GM18526 (cell line): ENCODE results near the gene CTSW.

Experiments used
- POLR2A ChIP-seq: IDR thresholded peaks from 3 replicates; pipeline ENCODE4 v1.6.1; 2011; ENCODE audit not compliant: insufficient read length; ENCODE audit errors: extremely low read depth

The CTSW gene

DNA sequence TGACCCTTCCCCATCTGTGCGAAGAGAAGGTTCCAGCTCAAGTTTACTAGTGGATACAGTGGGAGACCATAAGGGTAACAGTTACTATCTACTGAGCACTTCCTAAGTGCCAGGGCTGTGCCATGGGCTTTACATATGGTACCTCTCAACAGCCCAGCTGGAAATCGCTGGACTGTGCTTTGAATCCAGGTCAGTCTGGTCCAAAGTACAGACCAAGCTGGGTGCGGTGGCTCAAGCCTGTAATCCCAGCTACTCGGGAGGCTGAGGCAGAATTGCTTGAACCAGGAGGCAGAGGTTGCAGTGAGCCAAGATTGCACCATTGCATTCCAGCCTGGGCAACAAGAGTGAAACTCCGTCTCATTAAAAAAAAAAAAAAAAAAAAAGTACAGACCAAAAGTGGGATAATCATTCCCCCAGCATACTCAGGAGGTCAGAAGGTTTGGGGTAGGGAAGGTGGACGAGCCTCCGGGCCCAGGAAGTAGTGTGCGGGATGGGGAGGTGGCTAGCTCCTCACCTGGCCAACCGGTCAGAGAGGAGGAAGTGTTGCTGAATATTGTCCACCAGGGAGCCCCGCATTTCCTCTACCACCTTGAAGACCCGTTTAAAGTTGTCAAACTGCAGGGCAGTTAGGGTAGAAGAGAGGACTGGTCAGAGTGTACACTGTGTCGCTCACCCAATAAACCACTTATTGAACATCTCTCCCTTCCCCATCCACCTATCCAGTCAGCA lies 6.3 kb downstream of the CTSW start:
- TF ChIP-seq POLR2A = no peak

DNA sequence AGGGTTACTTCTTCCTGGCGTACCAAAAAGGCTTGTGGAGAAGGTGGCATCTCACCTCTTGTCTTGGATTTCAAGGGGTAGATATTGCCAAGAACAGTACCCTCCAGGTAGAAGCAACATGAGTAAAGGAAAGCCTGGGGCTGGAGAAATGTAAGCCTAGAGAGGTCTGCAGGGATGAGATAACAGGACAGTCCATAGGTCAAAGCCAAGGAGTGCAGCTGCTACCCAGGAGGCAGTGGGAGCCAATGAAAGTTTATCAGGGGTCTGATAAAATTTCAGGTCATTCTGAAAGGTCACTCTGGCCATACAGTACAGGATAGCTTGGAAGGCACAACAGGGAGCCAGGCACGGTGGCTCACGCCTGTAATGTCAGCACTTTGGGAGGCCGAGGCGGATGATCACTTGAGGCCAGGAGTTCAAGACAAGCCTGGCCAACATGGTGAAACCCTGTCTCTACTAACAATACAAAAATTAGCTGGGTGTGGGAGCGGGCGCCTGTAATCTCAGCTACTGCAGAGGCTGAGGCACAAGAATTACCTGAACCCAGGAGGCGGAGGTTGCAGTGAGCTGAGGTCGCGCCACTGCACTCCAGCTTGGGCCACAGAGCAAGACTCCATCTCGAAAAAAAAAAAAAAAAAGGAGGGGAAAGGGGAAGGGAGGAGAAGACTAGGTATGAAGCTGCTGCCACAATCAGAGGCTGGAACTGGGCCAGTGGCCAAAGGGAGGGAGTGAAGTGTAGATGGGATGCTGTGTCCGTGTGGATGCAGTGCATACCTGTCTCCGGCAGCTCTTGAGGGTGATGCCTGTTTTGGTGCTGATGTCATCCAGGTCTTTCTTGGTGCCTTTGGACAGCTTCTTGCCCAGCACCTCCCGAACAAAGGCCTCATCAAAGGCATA lies 7.4 kb downstream of the CTSW start:
- TF ChIP-seq POLR2A = no peak

DNA sequence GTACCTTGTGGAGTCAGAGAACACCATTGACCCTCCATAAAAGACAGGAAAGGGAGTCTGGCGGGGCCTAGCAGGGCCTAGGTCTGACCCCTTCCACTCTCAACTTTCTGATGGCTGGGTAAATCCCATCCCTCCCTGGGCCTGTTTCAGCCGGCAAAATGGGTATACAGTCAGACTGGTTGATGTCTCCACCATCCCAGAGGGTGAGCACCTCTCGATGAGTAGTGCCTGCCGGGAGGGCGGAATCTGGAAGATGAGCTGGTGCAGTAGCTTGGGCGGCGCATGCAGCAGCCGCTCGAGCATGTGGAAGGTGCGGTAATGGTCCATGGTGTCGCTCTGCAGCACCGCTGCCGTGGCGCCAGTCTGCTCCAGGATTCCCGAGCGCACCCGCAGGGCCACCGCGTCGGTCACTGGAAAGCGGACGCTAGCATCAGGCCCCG lies 8.1 kb downstream of the CTSW start:
- TF ChIP-seq POLR2A = no peak

DNA sequence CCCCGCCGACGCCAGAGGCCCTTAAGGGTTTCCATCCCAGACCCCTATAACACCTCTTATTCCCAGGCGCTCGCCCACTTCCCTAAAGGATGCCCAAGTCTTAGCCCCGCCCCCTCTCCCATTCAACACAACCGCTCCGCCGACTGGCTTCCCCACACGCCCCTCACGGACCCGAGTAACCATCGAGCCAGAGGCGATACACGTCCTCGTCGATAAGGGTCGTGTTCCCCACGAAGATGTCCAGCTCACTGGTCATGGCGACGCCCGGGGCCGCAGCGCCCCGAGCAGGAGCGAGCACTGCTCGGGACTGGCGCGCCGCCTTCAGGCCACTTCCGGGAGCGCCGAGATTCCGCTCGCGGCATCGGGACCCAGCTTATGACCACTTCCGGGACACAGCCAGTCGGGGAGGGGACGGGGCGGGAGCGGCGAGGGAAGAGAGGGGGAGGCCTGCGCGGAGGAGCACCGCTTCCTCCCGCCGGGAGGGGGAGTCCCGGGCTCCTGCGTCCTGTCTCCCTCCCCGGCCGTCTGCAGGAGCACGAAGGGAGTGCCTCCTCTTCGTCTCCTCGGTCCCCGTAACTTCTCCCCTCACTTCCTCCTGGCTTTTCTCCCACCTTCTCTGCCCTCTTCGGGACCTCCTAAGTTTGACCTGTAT lies 8.7 kb downstream of the CTSW start, which contains the start of gene FIBP:
TSS of gene FIBP (minus strand) at position 309 of the 652 bp plus-strand sequence. CDS start at position 256, 53 bp downstream.
- peak; percentile 93 for TF ChIP-seq POLR2A

DNA sequence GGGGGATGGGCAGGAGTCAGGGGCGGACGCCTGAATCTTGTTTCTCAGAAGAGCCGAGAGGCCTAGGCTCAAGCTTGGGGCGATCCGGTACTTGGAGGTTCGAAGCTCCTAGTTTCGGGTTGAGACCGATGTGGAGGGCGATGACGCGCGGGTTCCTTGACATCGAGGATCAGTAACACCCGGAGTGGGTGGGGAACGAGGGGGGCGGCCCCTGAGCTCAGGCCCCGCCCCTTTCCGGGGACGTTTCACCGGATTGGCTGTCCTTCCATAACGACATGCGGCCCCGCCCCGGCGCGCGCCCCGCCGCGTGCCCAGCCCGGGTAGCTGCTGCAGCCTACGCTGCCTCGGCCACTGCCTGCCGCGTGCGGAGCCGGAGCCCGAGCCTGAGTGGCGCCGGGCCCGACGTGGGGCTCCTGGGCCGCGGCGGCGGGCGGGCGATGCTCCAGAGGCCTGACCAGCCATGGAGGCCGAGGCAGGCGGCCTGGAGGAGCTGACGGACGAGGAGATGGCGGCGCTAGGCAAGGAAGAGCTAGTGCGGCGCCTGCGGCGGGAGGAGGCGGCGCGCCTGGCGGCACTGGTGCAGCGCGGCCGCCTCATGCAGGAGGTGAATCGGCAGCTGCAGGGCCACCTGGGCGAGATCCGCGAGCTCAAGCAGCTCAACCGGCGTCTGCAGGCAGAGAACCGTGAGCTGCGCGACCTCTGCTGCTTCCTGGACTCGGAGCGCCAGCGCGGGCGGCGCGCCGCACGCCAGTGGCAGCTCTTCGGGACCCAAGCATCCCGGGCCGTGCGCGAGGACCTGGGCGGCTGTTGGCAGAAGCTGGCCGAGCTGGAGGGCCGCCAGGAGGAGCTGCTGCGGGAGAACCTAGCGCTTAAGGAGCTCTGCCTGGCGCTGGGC lies 10.9 kb downstream of the CTSW start, which contains the start of gene CCDC85B:
TSS of gene CCDC85B (plus strand) at position 350 of the 895 bp plus-strand sequence. CDS start at position 461, 111 bp downstream.
- TF ChIP-seq POLR2A = peak; percentile 99

DNA sequence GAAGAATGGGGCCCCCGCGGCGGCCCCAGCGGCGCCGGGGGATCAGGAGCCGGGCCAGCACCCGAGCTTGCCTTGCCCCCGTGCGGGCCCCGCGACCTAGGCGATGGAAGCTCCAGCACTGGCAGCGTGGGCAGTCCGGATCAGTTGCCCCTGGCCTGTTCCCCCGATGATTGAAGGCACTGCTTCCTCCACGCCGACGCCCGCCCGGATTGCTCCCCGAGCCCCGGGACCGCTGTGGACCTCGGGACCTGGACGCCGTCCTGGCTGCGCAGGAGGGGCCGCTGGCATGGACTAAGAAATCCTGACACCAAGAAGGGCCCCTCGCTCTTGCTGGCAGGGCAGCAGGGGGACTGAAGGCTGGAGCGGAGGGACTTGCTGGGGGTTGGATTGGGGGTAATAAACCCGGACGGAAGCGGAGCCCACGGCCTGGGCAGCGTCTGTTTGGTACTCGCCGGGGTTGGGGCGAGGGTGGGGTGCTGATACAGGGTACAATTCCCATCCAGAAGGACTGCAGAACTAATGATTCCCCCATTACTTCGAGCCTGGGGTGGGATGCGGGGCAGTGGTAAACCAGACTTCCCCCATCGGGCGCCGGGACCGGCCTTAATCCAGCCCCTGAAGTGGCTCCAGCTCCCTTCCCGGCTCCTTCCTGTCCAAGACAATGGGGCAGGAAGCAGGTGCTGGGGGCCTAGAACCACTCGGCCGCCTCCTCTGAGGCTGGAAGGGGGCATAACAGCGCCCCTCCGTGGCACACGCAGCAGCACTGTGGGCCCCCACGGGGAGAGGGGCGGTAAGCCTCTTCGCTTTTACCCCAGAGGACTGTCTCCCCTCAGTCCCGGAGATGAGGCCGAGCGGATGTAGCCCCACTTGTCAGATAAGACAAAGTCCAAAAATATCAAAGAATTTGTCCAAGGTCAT lies 11.8 kb downstream of the CTSW start:
- no peak for TF ChIP-seq POLR2A

DNA sequence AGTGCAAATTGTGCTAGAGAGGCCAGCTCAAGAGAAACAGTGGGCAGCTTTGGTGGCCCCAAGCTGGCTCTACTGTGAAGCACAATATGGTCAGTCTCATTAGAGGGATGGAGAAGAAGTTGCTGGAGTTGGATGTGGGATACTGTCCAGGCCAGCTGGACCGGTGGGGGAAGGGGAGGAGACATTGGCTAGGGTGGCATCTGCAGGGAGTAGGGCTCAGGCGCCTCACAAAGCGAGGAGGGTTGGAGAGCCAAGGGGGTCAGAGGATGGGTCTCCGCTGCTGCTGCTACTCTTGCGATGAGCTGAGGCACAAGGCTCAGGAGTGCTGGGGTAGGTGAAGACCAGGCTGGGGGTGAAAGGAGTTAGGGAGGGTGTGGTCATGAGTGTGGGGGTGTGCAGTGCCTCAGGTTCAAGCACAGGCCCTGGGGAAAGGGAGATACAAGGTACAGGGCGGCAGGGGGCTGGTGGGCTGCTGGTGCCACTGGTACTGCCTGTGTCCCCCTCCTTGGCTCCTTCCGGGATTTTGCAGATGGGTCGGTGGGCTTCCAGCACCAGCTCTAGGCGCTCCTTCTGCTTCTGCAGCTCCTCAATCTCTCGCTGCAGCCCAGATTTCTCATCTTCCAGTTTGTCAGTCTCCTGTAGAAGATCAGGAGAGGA lies 13.2 kb downstream of the CTSW start:
- TF ChIP-seq POLR2A = peak; percentile 2

DNA sequence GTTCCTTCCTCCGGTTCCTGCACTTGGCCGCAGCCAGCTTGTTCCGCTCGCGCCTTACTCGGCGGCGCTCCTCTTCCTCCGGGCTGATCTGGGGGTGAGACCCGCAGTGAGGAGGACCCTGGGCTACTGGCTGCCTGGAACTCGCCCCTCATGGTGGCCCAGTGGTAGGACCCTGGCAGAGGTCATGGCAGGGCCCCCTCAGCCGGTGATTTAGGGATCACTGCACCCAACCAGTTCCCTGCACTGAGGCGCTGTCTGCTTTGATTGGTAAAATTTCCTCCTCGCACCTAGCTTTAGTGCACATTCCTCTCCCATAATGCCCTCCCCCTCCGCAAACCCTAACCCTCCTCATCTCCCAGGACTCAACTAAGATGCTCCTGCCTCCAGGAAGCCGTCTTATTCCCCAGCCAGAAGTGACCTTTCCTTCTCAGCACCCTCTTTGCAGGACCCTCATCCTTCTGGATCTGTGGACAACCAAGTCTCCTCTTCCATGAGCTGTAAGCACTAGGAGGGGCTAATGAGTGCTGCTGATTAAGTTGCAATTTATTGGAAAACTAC lies 14.5 kb downstream of the CTSW start:
- peak; percentile 57 for TF ChIP-seq POLR2A

DNA sequence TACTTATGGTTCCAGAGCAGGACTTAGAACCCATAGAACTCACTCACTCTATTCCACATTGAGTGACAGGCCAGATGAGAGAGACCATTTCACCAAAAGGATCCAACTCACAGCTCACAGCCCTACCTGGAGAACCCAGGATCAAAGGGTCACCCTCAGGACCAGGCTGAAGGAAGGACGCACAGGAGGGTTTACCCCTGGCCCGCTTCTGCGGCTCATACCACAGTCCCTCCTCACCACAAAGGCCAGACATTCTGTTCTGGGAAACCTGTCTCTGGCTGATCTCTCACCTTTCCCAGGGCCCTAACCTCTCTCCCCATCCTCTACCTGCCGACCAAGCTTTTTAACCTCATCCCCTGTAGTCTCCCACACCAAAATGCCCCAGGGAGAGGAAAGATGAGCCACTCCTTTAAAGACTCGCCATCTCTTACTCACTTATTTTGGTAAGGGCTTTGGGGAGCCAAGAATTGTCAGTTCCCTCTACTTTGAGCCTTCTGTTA lies 15.9 kb downstream of the CTSW start:
- TF ChIP-seq POLR2A = no peak

DNA sequence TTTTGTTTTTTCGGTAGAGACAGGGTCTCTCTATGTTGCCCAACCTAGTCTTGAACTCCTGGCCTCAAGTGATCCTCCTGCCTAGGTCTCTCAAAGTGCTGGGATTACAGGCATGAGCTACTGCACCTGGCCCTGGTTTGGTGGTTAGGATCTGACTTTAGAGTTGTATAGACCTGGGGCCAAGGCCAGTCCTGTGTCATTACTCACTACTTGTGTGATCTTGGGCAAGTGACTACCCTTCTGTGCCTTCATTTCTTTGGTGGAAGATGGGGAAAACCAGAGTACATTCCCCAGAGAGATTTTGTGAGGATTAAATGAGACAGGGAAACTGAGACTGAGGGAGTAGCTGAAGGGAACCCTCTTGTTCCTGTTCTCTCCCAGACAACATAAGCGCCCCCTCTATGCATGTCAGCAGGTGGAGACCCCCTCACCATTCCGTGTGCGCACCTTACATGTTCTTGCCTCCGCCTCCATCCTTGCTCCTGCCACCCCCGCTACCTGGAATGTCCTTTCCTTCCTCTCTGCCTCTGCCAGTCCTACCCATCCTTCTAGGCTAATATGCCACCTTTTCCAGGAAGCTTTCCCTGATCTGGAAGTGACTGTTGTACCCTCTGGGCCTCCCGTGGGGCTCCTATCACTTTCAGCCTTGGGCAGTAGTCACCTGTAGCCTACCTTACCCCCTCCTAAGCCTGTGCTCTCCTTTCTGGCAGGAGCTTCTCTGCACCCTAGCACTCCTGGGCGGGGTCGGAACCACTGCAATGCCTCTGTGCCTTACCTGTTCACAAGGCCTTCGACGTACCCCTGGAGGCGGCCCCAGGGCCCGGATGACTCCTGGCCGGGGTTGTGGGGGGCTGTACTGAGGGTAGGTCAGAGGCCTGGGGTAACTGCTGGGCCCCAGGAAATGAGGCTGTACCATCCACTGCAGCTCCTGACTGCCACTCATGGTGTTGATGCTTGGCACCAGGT lies 16.7 kb downstream of the CTSW start:
- no peak for TF ChIP-seq POLR2A

DNA sequence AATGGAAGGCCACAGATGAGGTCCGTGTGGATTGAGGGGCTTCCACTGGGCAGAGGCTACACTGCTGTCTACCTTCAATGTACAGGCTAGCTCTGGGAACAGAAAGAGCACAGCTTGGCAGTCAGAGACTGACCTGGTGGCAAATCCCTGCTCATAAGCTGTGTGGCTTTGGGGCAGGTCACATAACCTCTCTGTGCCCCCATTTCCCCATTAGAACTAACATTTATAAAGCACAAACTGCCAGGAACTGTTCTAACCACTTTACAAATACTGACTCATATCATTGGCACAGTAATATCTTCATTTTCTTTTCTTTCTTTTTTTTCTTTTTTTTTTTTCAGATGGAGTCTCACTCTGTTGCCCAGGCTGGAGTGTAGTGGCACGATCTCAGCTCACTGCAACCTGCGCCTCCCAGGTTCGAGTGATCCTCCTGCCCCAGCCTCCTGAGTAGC lies 17.4 kb downstream of the CTSW start:
- no peak for TF ChIP-seq POLR2A
